Right hindlimb (tissue), 1 donor: ENCODE data around the gene UVRAG.

Experiments used
- DNase-seq: peaks from one replicate; pipeline ENCODE4 v3.0.0-alpha.2; 2018

UVRAG gene

GRCh38 chr11:75814677-75815344 lies at the start of gene UVRAG:
TSS of gene UVRAG (plus strand) at chr11:75815210. CDS start at chr11:75815408, 198 bp downstream.
- DNase-seq = peak; percentile 99

- DNase-seq = no peak
Measured at GRCh38 chr11:75766443-75767227, 48.4 kb upstream of the UVRAG start.

GRCh38 chr11:75767228-75767572 lies 47.8 kb upstream of the UVRAG start:
- no peak for DNase-seq

- no peak for DNase-seq
Measured at GRCh38 chr11:75767793-75768111, 47.3 kb upstream of the UVRAG start.

GRCh38 chr11:75768112-75768908 lies 46.7 kb upstream of the UVRAG start, which contains the start of gene DGAT2:
TSS of gene DGAT2 (plus strand) at chr11:75768778. CDS start at chr11:75768992, 214 bp downstream.
- peak; percentile 80 for DNase-seq

GRCh38 chr11:75768909-75769771 lies 45.9 kb upstream of the UVRAG start:
- no peak for DNase-seq

- DNase-seq = no peak
Measured at GRCh38 chr11:75770102-75770501, 44.9 kb upstream of the UVRAG start.

- no peak for DNase-seq
Measured at GRCh38 chr11:75771646-75772410, 43.2 kb upstream of the UVRAG start.

GRCh38 chr11:75773595-75774353 lies 41.2 kb upstream of the UVRAG start:
- DNase-seq = no peak

GRCh38 chr11:75775056-75775455 lies 40.0 kb upstream of the UVRAG start:
- no peak for DNase-seq

- DNase-seq = no peak
Measured at GRCh38 chr11:75776546-75776945, 38.5 kb upstream of the UVRAG start.

- DNase-seq = no peak
Measured at GRCh38 chr11:75777461-75778110, 37.4 kb upstream of the UVRAG start.

- DNase-seq = no peak
Measured at GRCh38 chr11:75778962-75779361, 36.0 kb upstream of the UVRAG start.

GRCh38 chr11:75779960-75780359 lies 35.0 kb upstream of the UVRAG start:
- no peak for DNase-seq

- no peak for DNase-seq
Measured at GRCh38 chr11:75780888-75781287, 34.1 kb upstream of the UVRAG start.

- no peak for DNase-seq
Measured at GRCh38 chr11:75781296-75781695, 33.7 kb upstream of the UVRAG start.

GRCh38 chr11:75781831-75782230 lies 33.2 kb upstream of the UVRAG start:
- DNase-seq = no peak

- no peak for DNase-seq
Measured at GRCh38 chr11:75782540-75783263, 32.3 kb upstream of the UVRAG start.

GRCh38 chr11:75783416-75784084 lies 31.5 kb upstream of the UVRAG start:
- no peak for DNase-seq
